Measurements from ENCODE around the gene YWHAE.
"Not testable (repeated sequence)": the region's sequence is repeated elsewhere in the genome, so short reads cannot be mapped to it uniquely, and the experiment has no call there.

The YWHAE gene

GRCh38 chr17:1412185-1413110 is 12.4 kb upstream of the YWHAE start:
- DNase-seq (no peak), ATAC-seq (no peak)

GRCh38 chr17:1402262-1402586 is 2.2 kb upstream of the YWHAE start:
- no peak for ATAC-seq

GRCh38 chr17:1398931-1399678 is 917 bp downstream of the YWHAE start:
- peak; percentile 14 for ATAC-seq
- DNase-seq, result peak; percentile 31

More at GRCh38 chr17:1402262-1402586, 2.2 kb upstream of the YWHAE start:
- no peak for DNase-seq

- ATAC-seq (no peak), DNase-seq (no peak)
Observed at GRCh38 chr17:1398028-1398427, 2.0 kb downstream of the YWHAE start.

- not testable (repeated sequence) for ATAC-seq, DNase-seq
Observed at GRCh38 chr17:1395876-1396665, 4.0 kb downstream of the YWHAE start.

GRCh38 chr17:1391577-1391976 is 8.4 kb downstream of the YWHAE start:
- DNase-seq (no peak), ATAC-seq (no peak)

- DNase-seq, result no peak
- ATAC-seq, result no peak
Observed at GRCh38 chr17:1390432-1391367, 9.3 kb downstream of the YWHAE start.

GRCh38 chr17:1387490-1388227 is 12.4 kb downstream of the YWHAE start:
- ATAC-seq, DNase-seq: not testable (repeated sequence)

GRCh38 chr17:1386675-1387190 is 13.3 kb downstream of the YWHAE start:
- not testable (repeated sequence) for ATAC-seq

GRCh38 chr17:1386265-1386664 is 13.8 kb downstream of the YWHAE start:
- ATAC-seq, result no peak

More at GRCh38 chr17:1386675-1387190, 13.3 kb downstream of the YWHAE start:
- not testable (repeated sequence) for DNase-seq

GRCh38 chr17:1385861-1386260 is 14.2 kb downstream of the YWHAE start:
- ATAC-seq (no peak), DNase-seq (no peak)

More at GRCh38 chr17:1386265-1386664, 13.8 kb downstream of the YWHAE start:
- DNase-seq, result no peak

- DNase-seq (no peak), ATAC-seq (no peak)
Observed at GRCh38 chr17:1384905-1385435, 15.1 kb downstream of the YWHAE start.

GRCh38 chr17:1379930-1380313 is 20.1 kb downstream of the YWHAE start:
- DNase-seq, result no peak
- ATAC-seq, result peak; percentile 57

- ATAC-seq (no peak), DNase-seq (no peak)
Observed at GRCh38 chr17:1379208-1379929, 20.7 kb downstream of the YWHAE start.

GRCh38 chr17:1378476-1378860 is 21.6 kb downstream of the YWHAE start:
- not testable (repeated sequence) for DNase-seq

GRCh38 chr17:1377334-1377733 is 22.7 kb downstream of the YWHAE start:
- ATAC-seq (no peak), DNase-seq (no peak)

More at GRCh38 chr17:1378476-1378860, 21.6 kb downstream of the YWHAE start:
- ATAC-seq, result not testable (repeated sequence)

- ATAC-seq, result no peak
- DNase-seq, result no peak
Observed at GRCh38 chr17:1376061-1376460, 24.0 kb downstream of the YWHAE start.

- peak; percentile 67 for ATAC-seq
- no peak for DNase-seq
Observed at GRCh38 chr17:1375615-1376014, 24.4 kb downstream of the YWHAE start.

Data from stimulated activated naive CD8-positive, alpha-beta T cell treated with anti-CD3 and anti-CD28 coated beads, Interleukin-15, Interleukin-2, amounts not matched to agents 100 U/mL and 50 U/mL, for 24 hours (primary cell).